Stimulated activated CD4-positive, alpha-beta T cell treated with anti-CD3 and anti-CD28 coated beads, Interleukin-2, amount 100 ng/mL, for 4 hours (primary cell): ENCODE results near the gene GJB4.
"Not testable (repeated sequence)": the region's sequence is repeated elsewhere in the genome, so short reads cannot be mapped to it uniquely, and the experiment has no call there.

Experiments
- DNase-seq: peaks from one replicate; pipeline ENCODE4 v3.0.0-alpha.2; 2020; ENCODE audit warnings: low read depth

GJB4 gene

GRCh38 chr1:34746785-34747637 lies 12.5 kb upstream of the GJB4 start:
- DNase-seq: no peak

GRCh38 chr1:34747638-34747941 lies 11.9 kb upstream of the GJB4 start:
- no peak for DNase-seq

- no peak for DNase-seq
These were observed 9.5 kb upstream of the GJB4 start for GRCh38 chr1:34749992-34750391.

GRCh38 chr1:34750610-34751009 lies 8.9 kb upstream of the GJB4 start:
- no peak for DNase-seq

GRCh38 chr1:34753163-34753562 lies 6.4 kb upstream of the GJB4 start:
- no peak for DNase-seq

- DNase-seq: no peak
These were observed 4.4 kb upstream of the GJB4 start, which contains the start of gene GJB5 for GRCh38 chr1:34754964-34755637. Gene GJB5 (plus strand): TSS chr1:34755047. CDS start chr1:34757331, 2,284 bp downstream.

GRCh38 chr1:34755961-34756360 lies 3.6 kb upstream of the GJB4 start:
- DNase-seq: no peak

- no peak for DNase-seq
These were observed 2.2 kb upstream of the GJB4 start for GRCh38 chr1:34757386-34757785.

- no peak for DNase-seq
These were observed 789 bp upstream of the GJB4 start for GRCh38 chr1:34758751-34759150.

- no peak for DNase-seq
These were observed 1.7 kb downstream of the GJB4 start for GRCh38 chr1:34761176-34761761.

- no peak for DNase-seq
These were observed 2.3 kb downstream of the GJB4 start for GRCh38 chr1:34761776-34762307.

GRCh38 chr1:34762474-34763141 lies 3.1 kb downstream of the GJB4 start:
- DNase-seq: no peak

GRCh38 chr1:34763142-34763781 lies 3.7 kb downstream of the GJB4 start:
- DNase-seq: no peak

- DNase-seq: no peak
These were observed 9.3 kb downstream of the GJB4 start for GRCh38 chr1:34768856-34769255.

- no peak for DNase-seq
These were observed 11.5 kb downstream of the GJB4 start for GRCh38 chr1:34770891-34771504.

GRCh38 chr1:34771573-34772371 lies 12.2 kb downstream of the GJB4 start:
- no peak for DNase-seq

- DNase-seq: not testable (repeated sequence)
These were observed 13.6 kb downstream of the GJB4 start for GRCh38 chr1:34773114-34773513.

- DNase-seq: no peak
These were observed 15.4 kb downstream of the GJB4 start for GRCh38 chr1:34774957-34775356.

- no peak for DNase-seq
These were observed 17.4 kb downstream of the GJB4 start for GRCh38 chr1:34776911-34777310.

GRCh38 chr1:34777519-34778321 lies 18.2 kb downstream of the GJB4 start:
- no peak for DNase-seq
